ENCODE results near the gene POLR1C. TPM values are rescaled to one million over a fixed set of nuclear protein-coding genes. Genes with fewer than 3 reads are reported as not detected.

The POLR1C gene
- total RNA-seq, 1 experiment from 2014 or later = 84.6 TPM

- DNase-seq (ENCODE audit: low read depth, low spot score) (no peak), ATAC-seq (no peak)
- Histone ChIP-seq H3K4me2 (ENCODE audit: low read length) (peak overlapping the region; percentile 36; the same call in 1 of the 2 replicates), H2AFZ (ENCODE audit: low read depth, low read length, poor library complexity, severe bottlenecking) (peak overlapping the region; percentile 22), H3K27me3 (ENCODE audit: insufficient read depth, low read length) (no peaks in the 10 kb centered on the region), H3K79me2 (ENCODE audit: insufficient read depth, low read length) (no peaks in the 10 kb centered on the region), H3K27ac (ENCODE audit: low read depth, low read length) (no peak overlapping the region), H3K36me3 (ENCODE audit: control insufficient read depth in 1 of 2, insufficient read depth in 2 of 2, low read length in 2 of 2) (no peaks in the 10 kb centered on the region), H4K20me1 (ENCODE audit: insufficient read depth) (no peaks in the 10 kb centered on the region), H3K4me1 (ENCODE audit: control insufficient read depth in 1 of 2, insufficient read depth in 2 of 2, low read length in 2 of 2) (peaks cover 18 to 21% of the 10 kb centered on the region in 2 experiments), H3K9me3 (ENCODE audit: control insufficient read depth in 1 of 2, insufficient read depth in 1 of 2, low read depth in 1 of 2, low read length in 2 of 2) (no peaks in the 10 kb centered on the region), H3K9me2 (ENCODE audit: insufficient read depth) (no peaks in the 10 kb centered on the region), H3K4me3 (replicated peaks in 1 of 2; ENCODE audit: low read depth in 1 of 2, low read length in 2 of 2) (no peak overlapping the region), H3K9ac (ENCODE audit: low read length) (no peak overlapping the region)
- BruUV-seq (replicated peaks) = no TSS peak
- ChIA-PET CTCF (interaction anchor here (1.1 kb wide), 1 partner anchor 14 kb away, joined by 3 read pairs; no protein-coding TSS in a partner anchor), POLR2A (interaction anchor here (0.7 kb wide), 1 partner anchor 300 kb away, joined by 8 read pairs; no protein-coding TSS in a partner anchor), RAD21 (ENCODE audit: low non-redundant PET in 1 of 2, low total read pairs in 2 of 2, uncharacterized antibody in 2 of 2, unreplicated experiment in 2 of 2) (no interaction called here)
- TF ChIP-seq SRF (IDR thresholded peaks at IDR 0.05; ENCODE audit: low read depth) (no peak), EGR1 (IDR thresholded peaks at IDR 0.05; ENCODE audit: low read depth) (no peak), EZH2 (IDR thresholded peaks at IDR 0.05) (no peak), SP1 (IDR thresholded peaks at IDR 0.05; ENCODE audit: low read depth) (no peak), REST (IDR thresholded peaks at IDR 0.05; ENCODE audit: low read depth) (no peak)
- intact Hi-C loops (cut with micrococcal nuclease) = no loop called here
Measured at GRCh38 chr6:43471399-43471798, 45.5 kb upstream of the POLR1C start.

GRCh38 chr6:43472515-43472914, 44.4 kb upstream of the POLR1C start:
- ATAC-seq (no peak), DNase-seq (ENCODE audit: low read depth, low spot score) (no peak)
- no peaks in the 10 kb centered on the region for H3K9me2 ChIP-seq (ENCODE audit: insufficient read depth)
- peaks cover 18 to 27% of the 10 kb centered on the region in 2 experiments for H3K4me1 ChIP-seq (ENCODE audit: control insufficient read depth in 1 of 2, insufficient read depth in 2 of 2, low read length in 2 of 2)
- no peaks in the 10 kb centered on the region for H3K9me3 ChIP-seq (ENCODE audit: control insufficient read depth in 1 of 2, insufficient read depth in 1 of 2, low read depth in 1 of 2, low read length in 2 of 2)
- H2AFZ ChIP-seq (ENCODE audit: low read depth, low read length, poor library complexity, severe bottlenecking) = no peak overlapping the region
- BruUV-seq (replicated peaks) = no TSS peak
- H3K27ac ChIP-seq (ENCODE audit: low read depth, low read length) = no peak overlapping the region
- H4K20me1 ChIP-seq (ENCODE audit: insufficient read depth) = no peaks in the 10 kb centered on the region
- POLR2A ChIA-PET = no interaction called here
- H3K27me3 ChIP-seq (ENCODE audit: insufficient read depth, low read length) = no peaks in the 10 kb centered on the region
- H3K4me3 ChIP-seq (replicated peaks in 1 of 2; ENCODE audit: low read depth in 1 of 2, low read length in 2 of 2) = no peak overlapping the region
- intact Hi-C loops (cut with micrococcal nuclease) = no loop called here
- CTCF ChIA-PET = no interaction called here
- no peak overlapping the region for H3K9ac ChIP-seq (ENCODE audit: low read length)
- H3K79me2 ChIP-seq (ENCODE audit: insufficient read depth, low read length) = 0 out of 2 replicates have a peak, but pooled peaks cover under 1% of the 10 kb centered on the region
- no peak for TF ChIP-seq POLR2AphosphoS5 (IDR thresholded peaks at IDR 0.05; ENCODE audit: low read depth, low read length)
- RAD21 ChIA-PET (ENCODE audit: low non-redundant PET in 1 of 2, low total read pairs in 2 of 2, uncharacterized antibody in 2 of 2, unreplicated experiment in 2 of 2) = no interaction called here
- H3K36me3 ChIP-seq (ENCODE audit: control insufficient read depth in 1 of 2, insufficient read depth in 2 of 2, low read length in 2 of 2) = no peaks in the 10 kb centered on the region
- no peak overlapping the region for H3K4me2 ChIP-seq (ENCODE audit: low read length)

All from HCT116 (cell line).